ENCODE measurements around the gene IL1R1.

DNA sequence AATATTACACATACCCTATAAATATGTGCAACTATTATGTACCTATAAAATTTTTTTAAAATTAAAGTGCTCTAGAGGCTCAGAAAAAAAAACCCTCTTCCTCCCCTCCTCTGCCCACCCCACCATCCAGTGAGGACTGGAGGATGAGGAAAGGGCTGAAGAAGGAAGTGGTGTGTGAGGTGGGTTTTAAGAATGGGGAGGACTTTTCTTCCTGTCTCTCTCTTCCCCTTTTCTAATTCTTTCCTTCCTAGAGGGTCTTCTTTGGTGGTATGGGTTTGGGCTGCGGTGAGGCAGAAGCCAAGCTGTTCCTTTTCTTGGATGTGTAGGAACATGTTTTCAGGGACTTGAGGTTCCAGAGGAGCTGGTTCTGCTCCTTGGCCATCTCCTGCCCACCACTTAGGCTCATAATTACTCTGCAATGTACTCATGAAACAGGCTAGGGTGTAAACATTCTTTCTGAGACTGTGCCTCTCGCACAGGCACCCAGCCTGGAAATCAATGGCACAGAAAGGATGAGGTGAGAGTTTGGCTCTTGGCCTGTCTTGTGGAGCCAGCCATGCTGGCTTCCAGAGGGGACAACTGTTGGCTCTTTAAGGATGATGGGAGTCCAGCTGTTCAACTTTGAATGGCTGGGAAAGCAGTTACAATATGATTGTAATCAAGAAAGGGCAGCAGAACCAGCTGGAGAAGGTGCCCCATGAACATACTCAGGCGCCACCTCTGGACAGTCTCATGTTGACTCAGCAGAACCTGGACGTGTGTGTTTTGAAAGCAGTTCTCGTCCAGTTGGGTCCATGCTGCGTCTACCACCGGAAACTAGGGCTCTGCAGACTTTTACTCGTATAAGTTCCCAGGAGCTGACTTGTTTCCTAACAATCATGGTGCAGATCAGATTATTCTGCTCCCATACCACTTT lies 82.5 kb downstream of the IL1R1 start:
- TF ChIP-seq CTCF (IDR thresholded peaks at IDR 0.05 in 8 of 11, conservative IDR thresholded peaks at IDR 0.05 in 3 of 11) (no peak), POLR2A (IDR thresholded peaks at IDR 0.05) (no peak)

All from spleen (tissue), 7 donors.